GM19193 (cell line): ENCODE data around the gene TAF5.
A peak's percentile ranks its signal among the peaks of the same experiment; 100 is the strongest.

Source experiments
- POLR2A ChIP-seq: IDR thresholded peaks from 4 replicates; pipeline ENCODE4 v1.6.1; 2011; ENCODE audit not compliant: insufficient read depth, insufficient read length; ENCODE audit errors: extremely low read depth

TAF5 gene

GRCh38 chr10:103396067-103396788, 28.5 kb downstream of the TAF5 start, which contains the start of the genes ATP5MK and PDCD11:
ATP5MK (minus strand) TSS chr10:103396475; CDS start chr10:103392457, 4,018 bp downstream.
PDCD11 (plus strand) TSS chr10:103396626; CDS start chr10:103398427, 1,801 bp downstream.
- TF ChIP-seq POLR2A, result peak; percentile 89

GRCh38 chr10:103396789-103397087, 29.0 kb downstream of the TAF5 start:
- no peak for TF ChIP-seq POLR2A

- TF ChIP-seq POLR2A, result no peak
These were observed 29.5 kb downstream of the TAF5 start for GRCh38 chr10:103397191-103397825.

- TF ChIP-seq POLR2A, result no peak
These were observed 45.8 kb downstream of the TAF5 start for GRCh38 chr10:103413564-103413963.

- no peak for TF ChIP-seq POLR2A
These were observed 47.8 kb downstream of the TAF5 start for GRCh38 chr10:103415581-103415980.

GRCh38 chr10:103416436-103417147, 48.8 kb downstream of the TAF5 start:
- no peak for TF ChIP-seq POLR2A

- TF ChIP-seq POLR2A, result no peak
These were observed 49.8 kb downstream of the TAF5 start for GRCh38 chr10:103417601-103418000.

GRCh38 chr10:103419101-103419500, 51.3 kb downstream of the TAF5 start:
- TF ChIP-seq POLR2A, result no peak

- TF ChIP-seq POLR2A, result no peak
These were observed 56.0 kb downstream of the TAF5 start for GRCh38 chr10:103423748-103424147.

GRCh38 chr10:103427866-103428265, 60.1 kb downstream of the TAF5 start:
- TF ChIP-seq POLR2A, result no peak

GRCh38 chr10:103428989-103429643, 61.3 kb downstream of the TAF5 start:
- no peak for TF ChIP-seq POLR2A

- no peak for TF ChIP-seq POLR2A
These were observed 61.9 kb downstream of the TAF5 start for GRCh38 chr10:103429647-103430046.

- TF ChIP-seq POLR2A, result no peak
These were observed 64.1 kb downstream of the TAF5 start for GRCh38 chr10:103431902-103432301.

GRCh38 chr10:103433858-103434257, 66.1 kb downstream of the TAF5 start:
- TF ChIP-seq POLR2A, result no peak
